Liver (tissue), 3 donors: Measurements from ENCODE around the gene PADI6.

ENCODE experiments used
- CTCF ChIP-seq: fragments of 150-350 bp; IDR thresholded peaks from 2 replicates; pipeline ENCODE4 v1.5.1; 2017; ENCODE audit warnings: improper control_type of control experiment, low read depth, low read length; ENCODE audit not compliant: missing input control
- EGR1 ChIP-seq, 2 donors: IDR thresholded peaks; 2 replicates each; pipeline ENCODE4 v1.6.1; 2016 to 2018; ENCODE audit warnings: antibody characterized with exemption in 2 of 2, low read depth in 2 of 2
- FOXA1 ChIP-seq: IDR thresholded peaks from 2 replicates; pipeline ENCODE4 v1.6.1; 2016; ENCODE audit warnings: antibody characterized with exemption
- MAX ChIP-seq: IDR thresholded peaks from 2 replicates; pipeline ENCODE4 v1.6.1; 2016; ENCODE audit warnings: antibody characterized with exemption
- RAD21 ChIP-seq, 2 donors: IDR thresholded peaks; 2 replicates each; pipeline ENCODE4 v1.6.1; 2016; ENCODE audit warnings: antibody characterized with exemption in 2 of 2, mild to moderate bottlenecking in 2 of 2
- REST ChIP-seq: IDR thresholded peaks from 2 replicates; pipeline ENCODE4 v1.6.1; 2016; ENCODE audit warnings: antibody characterized with exemption, mild to moderate bottlenecking
- RXRA ChIP-seq, 2 donors: IDR thresholded peaks; 2 replicates each; pipeline ENCODE4 v1.6.1; 2017 to 2018; ENCODE audit warnings: antibody characterized with exemption in 2 of 2, mild to moderate bottlenecking in 1 of 2
- YY1 ChIP-seq: IDR thresholded peaks from 2 replicates; pipeline ENCODE4 v1.6.1; 2016; ENCODE audit warnings: antibody characterized with exemption, mild to moderate bottlenecking
- ZBTB33 ChIP-seq: IDR thresholded peaks from 2 replicates; pipeline ENCODE4 v1.6.1; 2016; ENCODE audit warnings: antibody characterized with exemption
- donor health status: healthy.
- donor health status: healthy.

GRCh38 chr1:17328855-17329254, 43.1 kb upstream of the PADI6 start:
- TF ChIP-seq RAD21 (IDR thresholded peaks at IDR 0.05) (no peak), CTCF (no peak), MAX (no peak), REST (no peak), YY1 (no peak), RXRA (IDR thresholded peaks at IDR 0.05) (no peak), FOXA1 (no peak), EGR1 (IDR thresholded peaks at IDR 0.05; ENCODE audit: low read depth in 2 of 2) (no peak), ZBTB33 (no peak)
